WTC11 (cell line): Measurements from ENCODE around the gene MBTPS2. TPM values are rescaled to one million over a fixed set of nuclear protein-coding genes. Genes with fewer than 3 reads are reported as not detected.

Experiments used
- ATAC-seq: fragments of 200-7000 bp; cut with Tn5 transposase; 2 replicates; pipeline ENCODE4 v1.10.0; 2021; ENCODE audit warnings: mild to moderate bottlenecking, moderate library complexity
- CTCF ChIA-PET: fragments of 300-600 bp; sonication (Branson Sonifier 250); formaldehyde crosslinking; loops from one replicate; lab custom pipeline; 2021; ENCODE audit warnings: antibody characterized with exemption; lab: Charles Lee
- POLR2A ChIA-PET: fragments of 350-600 bp; sonication (Branson Sonifier 250); formaldehyde crosslinking; loops from one replicate; lab custom pipeline; 2021; ENCODE audit warnings: antibody characterized with exemption; lab: Charles Lee
- DNase-seq: peaks from one replicate; pipeline ENCODE4 v3.0.0; 2021; ENCODE audit warnings: low spot score
- H3K27ac Mint-ChIP-seq: 2 replicates; pipeline ENCODE4 v1.8.0; 2021; ENCODE audit warnings: mixed read lengths
- H3K27me3 Mint-ChIP-seq: 2 replicates; pipeline ENCODE4 v1.8.0; 2021; ENCODE audit warnings: low read depth, mild to moderate bottlenecking, moderate library complexity, mixed read lengths
- H3K36me3 Mint-ChIP-seq: 2 replicates; pipeline ENCODE4 v1.8.0; 2021; ENCODE audit warnings: mixed read lengths
- H3K4me1 Mint-ChIP-seq: 2 replicates; pipeline ENCODE4 v1.8.0; 2022; ENCODE audit warnings: mixed read lengths
- H3K4me3 Mint-ChIP-seq: 2 replicates; pipeline ENCODE4 v1.8.0; 2021; ENCODE audit warnings: mild to moderate bottlenecking, moderate library complexity, mixed read lengths
- H3K9me3 Mint-ChIP-seq: 2 replicates; pipeline ENCODE4 v1.8.0; 2021; ENCODE audit warnings: mixed read lengths
- AFF4 ChIP-seq: sonication (generic); formaldehyde crosslinking; IDR thresholded peaks from 2 replicates; pipeline ENCODE4 v1.8.1; 2023; ENCODE audit warnings: mild to moderate bottlenecking, missing genetic modification reagents, borderline replicate concordance
- ATF2 ChIP-seq: sonication (generic); formaldehyde crosslinking; IDR thresholded peaks from 2 replicates; pipeline ENCODE4 v1.8.1; 2022; ENCODE audit warnings: low read depth, missing genetic modification reagents, borderline replicate concordance
- ATF6 ChIP-seq: sonication (generic); formaldehyde crosslinking; IDR thresholded peaks from 2 replicates; pipeline ENCODE4 v1.8.1; 2023; ENCODE audit warnings: mild to moderate bottlenecking, missing genetic modification reagents
- CDX4 ChIP-seq: fragments of 250-450 bp; sonication (Bioruptor Pico); IDR thresholded peaks from 2 replicates; pipeline ENCODE4 v1.9.0; 2021; ENCODE audit warnings: moderate library complexity, mild to moderate bottlenecking, inconsistent platforms, borderline replicate concordance
- E2F4 ChIP-seq: sonication (generic); formaldehyde crosslinking; IDR thresholded peaks from 2 replicates; pipeline ENCODE4 v1.8.1; 2022; ENCODE audit warnings: low read depth, mild to moderate bottlenecking, moderate library complexity, missing genetic modification reagents, borderline replicate concordance
- E2F5 ChIP-seq: sonication (generic); formaldehyde crosslinking; IDR thresholded peaks from 2 replicates; pipeline ENCODE4 v1.8.1; 2022; ENCODE audit warnings: mild to moderate bottlenecking, moderate library complexity, missing genetic modification reagents
- ETV6 ChIP-seq: sonication (generic); formaldehyde crosslinking; IDR thresholded peaks from 2 replicates; pipeline ENCODE4 v1.8.1; 2022; ENCODE audit warnings: mild to moderate bottlenecking, missing genetic modification reagents
- MAX ChIP-seq: sonication (generic); formaldehyde crosslinking; IDR thresholded peaks from 2 replicates; pipeline ENCODE4 v1.8.0; 2022; ENCODE audit warnings: mild to moderate bottlenecking, missing genetic modification reagents
- NR1H2 ChIP-seq: sonication (generic); formaldehyde crosslinking; IDR thresholded peaks from 2 replicates; pipeline ENCODE4 v1.9.0; 2021; ENCODE audit warnings: mild to moderate bottlenecking, moderate library complexity, missing genetic modification reagents
- SP1 ChIP-seq: sonication (generic); formaldehyde crosslinking; conservative IDR thresholded peaks from 2 replicates; pipeline ENCODE4 v1.8.1; 2022; ENCODE audit warnings: missing genetic modification reagents
- TEAD1 ChIP-seq: sonication (generic); formaldehyde crosslinking; IDR thresholded peaks from 2 replicates; pipeline ENCODE4 v1.8.0; 2022; ENCODE audit warnings: mild to moderate bottlenecking, missing genetic modification reagents
- ZBTB43 ChIP-seq: sonication (generic); formaldehyde crosslinking; IDR thresholded peaks from 2 replicates; pipeline ENCODE4 v1.8.1; 2023; ENCODE audit warnings: mild to moderate bottlenecking, missing genetic modification reagents
- ZNF232 ChIP-seq: sonication (generic); formaldehyde crosslinking; IDR thresholded peaks from 2 replicates; pipeline ENCODE4 v1.8.0; 2022; ENCODE audit warnings: mild to moderate bottlenecking, missing genetic modification reagents
- ZNF425 ChIP-seq: fragments of 250-450 bp; sonication (Bioruptor Pico); conservative IDR thresholded peaks from 2 replicates; pipeline ENCODE4 v1.9.0; 2021; ENCODE audit warnings: mild to moderate bottlenecking
- ZNF671 ChIP-seq: fragments of 250-450 bp; sonication (Bioruptor Pico); IDR thresholded peaks from 2 replicates; pipeline ENCODE4 v1.8.0; 2021; ENCODE audit warnings: mild to moderate bottlenecking
- total RNA-seq: library from RNA; stranded (reverse); gene quantifications from 3 replicates; pipeline ENCODE4 v1.2.3, GENCODE V29; 2021

Gene MBTPS2
- total RNA-seq, 1 experiment from 2014 or later: 9.1 TPM

GRCh38 chrX:21821875-21822274, 17.5 kb upstream of the MBTPS2 start:
- no peak overlapping the region for H3K27ac Mint-ChIP-seq
- H3K4me1 Mint-ChIP-seq: peaks cover 5% of the 10 kb centered on the region
- POLR2A ChIA-PET: no interaction called here
- TF ChIP-seq ZNF671 (CRISPR knock-in tag) (no peak), AFF4 (CRISPR knock-in tag) (no peak), ATF2 (CRISPR knock-in tag) (no peak), MAX (CRISPR knock-in tag) (no peak)
- TF ChIP-seq, all 79 proteins: peak for 0
- DNase-seq (no peak), ATAC-seq (no peak)
- CTCF ChIA-PET: no interaction called here
- no peaks in the 10 kb centered on the region for H3K27me3 Mint-ChIP-seq
- no peak overlapping the region for H3K4me3 Mint-ChIP-seq
- 0 out of 2 replicates have a peak, but pooled peaks cover 4% of the 10 kb centered on the region for H3K9me3 Mint-ChIP-seq
- no peaks in the 10 kb centered on the region for H3K36me3 Mint-ChIP-seq

- peaks cover 21% of the 10 kb centered on the region for H3K4me1 Mint-ChIP-seq
- ChIA-PET CTCF (no interaction called here), POLR2A (no interaction called here)
- no peak overlapping the region for H3K27ac Mint-ChIP-seq
- no peak for TF ChIP-seq E2F4 (CRISPR knock-in tag)
- no peak for TF ChIP-seq ZNF232 (CRISPR knock-in tag)
- no peak for TF ChIP-seq ZNF425 (CRISPR knock-in tag)
- TF ChIP-seq ETV6 (CRISPR knock-in tag): no peak
- TF ChIP-seq, all 79 proteins: peak for 0
- Mint-ChIP-seq H3K9me3 (no peaks in the 10 kb centered on the region), H3K27me3 (no peaks in the 10 kb centered on the region), H3K36me3 (no peaks in the 10 kb centered on the region), H3K4me3 (no peak overlapping the region)
- ATAC-seq (no peak), DNase-seq (no peak)
These were observed 7.9 kb upstream of the MBTPS2 start for GRCh38 chrX:21831496-21831895.

GRCh38 chrX:21837056-21837455, 2.4 kb upstream of the MBTPS2 start:
- no peaks in the 10 kb centered on the region for H3K36me3 Mint-ChIP-seq
- H3K4me3 Mint-ChIP-seq: no peak overlapping the region
- CTCF ChIA-PET: no interaction called here
- no peaks in the 10 kb centered on the region for H3K9me3 Mint-ChIP-seq
- DNase-seq (no peak), ATAC-seq (no peak)
- POLR2A ChIA-PET: interaction anchor here (0.6 kb wide), 1 partner anchor 27 kb away, joined by 7 read pairs; no protein-coding TSS in a partner anchor
- H3K27me3 Mint-ChIP-seq: no peaks in the 10 kb centered on the region
- no peak overlapping the region for H3K27ac Mint-ChIP-seq
- H3K4me1 Mint-ChIP-seq: peaks cover 18% of the 10 kb centered on the region
- TF ChIP-seq ATF6 (no peak), SP1 (CRISPR knock-in tag) (no peak), NR1H2 (CRISPR knock-in tag) (no peak), E2F5 (no peak), TEAD1 (CRISPR knock-in tag) (no peak), ZNF232 (CRISPR knock-in tag) (no peak), CDX4 (CRISPR knock-in tag) (no peak), ZBTB43 (CRISPR knock-in tag) (no peak)
